T-cell (primary cell): ENCODE results near the gene MCM3AP. TPM values are rescaled to one million over a fixed set of nuclear protein-coding genes. Genes with fewer than 3 reads are reported as not detected.
"Not testable (repeated sequence)": the region's sequence is repeated elsewhere in the genome, so short reads cannot be mapped to it uniquely, and the experiment has no call there.

Experiments used
- ATAC-seq, 4 experiments: fragments of 200-7000 bp in 3 of 4; fragments of 150-1000 bp in 1 of 4; cut with Tn5 transposase; replicated peaks in 1 of 4; 1 replicate in 3 of 4; 2 replicates in 1 of 4; pipeline ENCODE4 v1.10.0; 2021; ENCODE audit warnings: moderate library complexity in 3 of 4, mild to moderate bottlenecking in 2 of 4, moderate number of reproducible peaks in 1 of 4
- CTCF ChIA-PET, 2 donors: fragments of 300-600 bp; sonication (Branson Sonifier 250); formaldehyde crosslinking; loops; one replicate each; lab custom pipeline; 2022; ENCODE audit warnings: antibody characterized with exemption in 2 of 2; lab: Charles Lee
- POLR2A ChIA-PET, 2 donors: fragments of 300-600 bp; sonication (Branson Sonifier 250); formaldehyde crosslinking; loops; one replicate each; lab custom pipeline; 2022; ENCODE audit warnings: antibody characterized with exemption in 2 of 2; lab: Charles Lee
- DNase-seq, 35 experiments: peaks; one replicate each; pipeline versions ENCODE4 v3.0.0 to v3.0.0-alpha.2; 2013 to 2023
- H3K27ac ChIP-seq: one replicate; pipeline ENCODE4 v1.5.1; 2013; ENCODE audit warnings: low read length
- H3K27me3 ChIP-seq, 2 experiments: replicated peaks in 1 of 2; 1 replicate in 1 of 2; 2 replicates in 1 of 2; pipeline versions ENCODE4 v1.6.1 to v1.7.0; 2013; ENCODE audit warnings: low read length in 1 of 2, mixed read lengths in 1 of 2; ENCODE audit not compliant: control insufficient read depth in 2 of 2, insufficient read depth in 2 of 2; ENCODE audit errors: extremely low read depth in 1 of 2
- H3K36me3 ChIP-seq, 2 donors: 1 replicate in 1 of 2; 2 replicates in 1 of 2; pipeline versions ENCODE4 v1.6.1 to v1.7.0; 2013; ENCODE audit warnings: low read length in 1 of 2; ENCODE audit not compliant: control insufficient read depth in 2 of 2, insufficient read depth in 1 of 2; ENCODE audit errors: extremely low read depth in 1 of 2
- H3K4me1 ChIP-seq, 2 experiments: 1 replicate in 1 of 2; 2 replicates in 1 of 2; pipeline versions ENCODE4 v1.6.1 to v1.7.0; 2013; ENCODE audit warnings: low read length in 2 of 2, mixed read lengths in 1 of 2; ENCODE audit not compliant: insufficient read depth in 2 of 2, control insufficient read depth in 1 of 2; ENCODE audit errors: extremely low read depth in 1 of 2
- H3K4me3 ChIP-seq, 2 donors: 1 replicate in 1 of 2; 2 replicates in 1 of 2; pipeline versions ENCODE4 v1.5.1 to v1.7.0; 2013; ENCODE audit warnings: mild to moderate bottlenecking in 2 of 2, low read length in 1 of 2, moderate library complexity in 1 of 2; ENCODE audit not compliant: control insufficient read depth in 1 of 2; ENCODE audit errors: extremely low read depth in 1 of 2
- H3K9me3 ChIP-seq: 2 replicates; pipeline ENCODE4 v1.7.0; 2013
- H3K27ac Mint-ChIP-seq, 2 donors: one replicate each; pipeline ENCODE4 v1.8.0; 2020 to 2021; ENCODE audit warnings: mild to moderate bottlenecking in 2 of 2, mixed read lengths in 2 of 2
- H3K27me3 Mint-ChIP-seq, 2 donors: one replicate each; pipeline ENCODE4 v1.8.0; 2021 to 2022; ENCODE audit warnings: mixed read lengths in 2 of 2
- H3K36me3 Mint-ChIP-seq: one replicate; pipeline ENCODE4 v1.8.0; 2021; ENCODE audit warnings: mixed read lengths
- H3K4me1 Mint-ChIP-seq, 3 donors: one replicate each; pipeline ENCODE4 v1.8.0; 2020 to 2022; ENCODE audit warnings: mixed read lengths in 3 of 3, mild to moderate bottlenecking in 1 of 3
- H3K4me3 Mint-ChIP-seq, 3 donors: one replicate each; pipeline ENCODE4 v1.8.0; 2020 to 2022; ENCODE audit warnings: mild to moderate bottlenecking in 3 of 3, mixed read lengths in 3 of 3, moderate library complexity in 3 of 3
- H3K9me3 Mint-ChIP-seq, 3 donors: one replicate each; pipeline ENCODE4 v1.8.0; 2020 to 2022; ENCODE audit warnings: mixed read lengths in 3 of 3
- WGBS: methylation state at CpG from one replicate; pipeline ENCODE4 v1.1.5; 2013; ENCODE audit warnings: missing lambda C conversion rate; ENCODE audit not compliant: insufficient coverage; 5-methylcytosine and 5-hydroxymethylcytosine counted together
- total RNA-seq, 35 experiments: library from RNA in 6 of 35; stranded (reverse) in 6 of 35; fragments of 120-200 nt in 1 of 35; gene quantifications; one replicate each; pipeline versions ENCODE4 v1.2.1 to v1.2.4 and lab custom pipeline; 2013 to 2026

Gene MCM3AP
- total RNA-seq, 5 donors from 2014 or later (not counting 1 experiment from before 2014, with no cell fraction given), result 126 to 180 (median 166) TPM

DNA sequence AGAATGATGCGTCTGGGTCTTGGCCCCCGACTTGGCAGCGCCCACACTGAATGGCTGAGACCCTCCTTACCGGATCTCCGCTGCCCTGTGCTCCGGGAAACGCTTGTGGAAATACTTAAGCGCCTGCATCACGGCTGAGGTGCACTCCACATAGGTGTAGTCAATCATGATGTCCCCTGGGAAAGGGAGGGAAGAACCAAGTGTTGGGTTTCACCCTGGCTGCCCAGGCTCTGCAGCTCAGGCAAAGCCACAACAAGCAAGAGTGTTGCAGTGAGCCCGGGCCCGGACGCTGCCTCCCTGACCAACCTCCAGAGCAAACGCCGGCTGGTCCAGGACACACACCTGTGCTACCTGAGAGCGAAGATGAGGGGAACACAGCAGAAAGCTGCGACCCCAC, 79.6 kb downstream of the MCM3AP start:
- no peak overlapping the region for H3K27ac ChIP-seq
- DNase-seq (no peak), ATAC-seq (no peak)
- 98% methylated on average over 12 of the region's 16 CpGs for WGBS
- POLR2A ChIA-PET, result no interaction called here
- H3K4me1 ChIP-seq, result no peaks in the 10 kb centered on the region
- Mint-ChIP-seq H3K9me3 (no peaks in the 10 kb centered on the region), H3K27ac (no peak overlapping the region), H3K27me3 (no peaks in the 10 kb centered on the region), H3K4me3 (no peak overlapping the region), H3K4me1 (peaks cover 0 to 2% (median 0%) of the 10 kb centered on the region in 3 donors), H3K36me3 (peaks cover 39% of the 10 kb centered on the region)
- CTCF ChIA-PET, result no interaction called here
- H3K36me3 ChIP-seq, result peaks cover 26 to 33% of the 10 kb centered on the region in 2 donors
- H3K9me3 ChIP-seq, result no peaks in the 10 kb centered on the region
- no peak overlapping the region for H3K4me3 ChIP-seq
- no peaks in the 10 kb centered on the region for H3K27me3 ChIP-seq

- no peak overlapping the region for H3K4me3 Mint-ChIP-seq
- H3K4me1 Mint-ChIP-seq, result peaks cover 0 to 2% (median 0%) of the 10 kb centered on the region in 3 donors
- ATAC-seq, result no peak
- no peak for DNase-seq
- no peaks in the 10 kb centered on the region for H3K9me3 Mint-ChIP-seq
- H3K27ac Mint-ChIP-seq, result no peak overlapping the region
- WGBS, result 91% methylated on average over 10 of the region's 18 CpGs
- Histone ChIP-seq H3K36me3 (peaks cover 24 to 36% of the 10 kb centered on the region in 2 donors), H3K27ac (no peak overlapping the region), H3K4me1 (no peaks in the 10 kb centered on the region), H3K27me3 (no peaks in the 10 kb centered on the region), H3K9me3 (no peaks in the 10 kb centered on the region), H3K4me3 (no peak overlapping the region)
- ChIA-PET CTCF (no interaction called here), POLR2A (no interaction called here)
- no peaks in the 10 kb centered on the region for H3K27me3 Mint-ChIP-seq
- H3K36me3 Mint-ChIP-seq, result peaks cover 42% of the 10 kb centered on the region
These were observed 80.2 kb downstream of the MCM3AP start for GRCh38 chr21:46205166-46205565.

DNA sequence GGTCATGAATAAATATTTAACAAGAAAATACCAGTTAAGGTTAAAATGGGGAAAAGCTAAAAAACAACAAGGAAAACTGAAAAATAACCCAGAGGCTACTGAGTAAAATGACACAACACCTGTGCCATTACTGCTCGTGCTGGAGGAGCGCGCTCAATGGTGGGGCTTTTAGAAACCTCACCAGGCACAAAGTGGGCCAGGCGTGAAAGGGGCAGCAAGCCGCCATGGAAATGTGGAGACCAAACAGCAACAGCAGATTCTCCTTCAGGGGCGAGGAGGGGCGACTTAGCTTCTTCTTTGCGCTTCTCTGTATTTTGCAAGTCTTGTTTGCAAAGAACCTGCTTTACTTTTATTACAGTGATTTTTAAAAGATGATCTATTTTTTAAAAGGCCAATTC, 82.2 kb downstream of the MCM3AP start:
- Histone ChIP-seq H3K4me1 (no peaks in the 10 kb centered on the region), H3K27ac (no peak overlapping the region), H3K36me3 (peaks cover 26 to 36% of the 10 kb centered on the region in 2 donors), H3K4me3 (no peak overlapping the region), H3K9me3 (no peaks in the 10 kb centered on the region), H3K27me3 (no peaks in the 10 kb centered on the region)
- Mint-ChIP-seq H3K9me3 (no peaks in the 10 kb centered on the region), H3K27me3 (no peaks in the 10 kb centered on the region), H3K27ac (peak overlapping the region in 1 of 2 donors; percentile 52), H3K4me3 (no peak overlapping the region), H3K4me1 (peaks cover 0 to 2% (median 0%) of the 10 kb centered on the region in 3 donors), H3K36me3 (peaks cover 56% of the 10 kb centered on the region)
- no peak for ATAC-seq
- ChIA-PET POLR2A (no interaction called here), CTCF (no interaction called here)
- no peak for DNase-seq
- WGBS, result 95% methylated on average over 5 of the region's 8 CpGs

- ChIA-PET CTCF (no interaction called here), POLR2A (no interaction called here)
- H3K4me3 ChIP-seq, result no peak overlapping the region
- DNase-seq (peak in 1 of 35 experiments; percentile 8), ATAC-seq (no peak)
- no peaks in the 10 kb centered on the region for H3K27me3 Mint-ChIP-seq
- H3K27ac Mint-ChIP-seq, result peak overlapping the region in 1 of 2 donors; percentile 52
- H3K27ac ChIP-seq, result no peak overlapping the region
- H3K9me3 Mint-ChIP-seq, result no peaks in the 10 kb centered on the region
- peaks cover 0 to 2% (median 0%) of the 10 kb centered on the region in 3 donors for H3K4me1 Mint-ChIP-seq
- no peaks in the 10 kb centered on the region for H3K9me3 ChIP-seq
- 92% methylated on average over 5 of the region's 6 CpGs for WGBS
- H3K36me3 ChIP-seq, result peaks cover 21 to 35% of the 10 kb centered on the region in 2 donors
- H3K36me3 Mint-ChIP-seq, result peaks cover 54% of the 10 kb centered on the region
- H3K4me1 ChIP-seq, result no peaks in the 10 kb centered on the region
- no peak overlapping the region for H3K4me3 Mint-ChIP-seq
- no peaks in the 10 kb centered on the region for H3K27me3 ChIP-seq
These were observed 82.7 kb downstream of the MCM3AP start for GRCh38 chr21:46202592-46203202.

GRCh38 chr21:46200877-46201803, 84.3 kb downstream of the MCM3AP start:
- POLR2A ChIA-PET, H3K4me3 ChIP-seq, H3K4me1 Mint-ChIP-seq, H3K9me3 ChIP-seq, H3K4me1 ChIP-seq, H3K4me3 Mint-ChIP-seq, H3K27ac Mint-ChIP-seq, DNase-seq, H3K27ac ChIP-seq, H3K27me3 ChIP-seq, CTCF ChIA-PET, H3K27me3 Mint-ChIP-seq, ATAC-seq, H3K9me3 Mint-ChIP-seq: not testable (repeated sequence)
- peaks cover 60% of the 10 kb centered on the region for H3K36me3 Mint-ChIP-seq
- WGBS, result no CpG with 5 or more reads among the region's 8 CpGs
- H3K36me3 ChIP-seq, result peaks cover 14 to 32% of the 10 kb centered on the region in 2 donors

DNA sequence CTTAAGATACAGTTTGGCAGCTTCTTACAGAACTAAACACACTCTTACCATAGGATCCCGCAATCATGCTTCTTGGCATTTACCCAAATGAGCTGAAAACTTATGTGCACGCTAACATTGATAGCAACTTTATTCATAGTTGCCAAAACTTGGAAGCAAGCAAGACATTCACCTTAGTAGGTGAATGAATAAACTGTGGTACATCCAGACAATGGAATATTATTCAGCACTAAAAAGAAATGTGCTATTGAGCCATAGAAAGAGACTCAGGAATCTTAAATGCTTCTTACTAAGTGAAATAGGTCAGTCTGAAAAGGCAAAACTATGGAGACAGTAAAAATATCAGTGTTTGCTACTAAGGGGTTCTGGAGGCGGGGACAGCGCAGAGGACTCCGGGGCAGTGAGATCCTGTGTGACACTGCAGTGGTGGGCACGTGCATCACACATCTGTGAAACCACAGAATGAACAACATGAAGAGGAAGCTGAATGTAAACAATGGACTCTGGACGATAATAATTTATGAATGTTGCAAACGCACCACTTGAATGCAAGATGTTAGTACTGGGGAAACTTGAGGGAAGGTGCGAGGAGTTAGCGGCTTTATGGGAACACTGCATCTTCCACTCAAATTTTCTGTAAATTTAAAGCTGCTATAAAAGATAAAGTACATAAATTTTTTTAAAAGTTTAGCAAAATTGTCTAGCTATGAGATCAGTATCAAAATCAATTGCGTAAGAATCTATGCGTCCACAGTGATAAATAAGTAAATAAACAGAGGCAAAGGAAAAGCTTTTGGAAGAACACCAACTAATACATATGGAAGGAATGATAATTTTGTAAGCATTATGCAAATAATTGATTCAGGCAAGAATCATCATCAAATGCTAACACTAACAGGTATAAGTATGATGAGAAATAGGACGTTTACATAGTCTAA, 85.7 kb downstream of the MCM3AP start:
- ATAC-seq (no peak), DNase-seq (no peak)
- 79% methylated on average over 5 of the region's 13 CpGs for WGBS
- ChIA-PET POLR2A (no interaction called here), CTCF (no interaction called here)
- peaks cover 19 to 37% of the 10 kb centered on the region in 2 donors for H3K36me3 ChIP-seq
- no peaks in the 10 kb centered on the region for H3K27me3 ChIP-seq
- Mint-ChIP-seq H3K4me3 (no peak overlapping the region), H3K4me1 (peaks cover 0 to 2% (median 0%) of the 10 kb centered on the region in 3 donors), H3K36me3 (peaks cover 51% of the 10 kb centered on the region), H3K9me3 (no peaks in the 10 kb centered on the region), H3K27ac (no peak overlapping the region), H3K27me3 (no peaks in the 10 kb centered on the region)
- H3K9me3 ChIP-seq, result no peaks in the 10 kb centered on the region
- H3K4me1 ChIP-seq, result no peaks in the 10 kb centered on the region
- no peak overlapping the region for H3K27ac ChIP-seq
- H3K4me3 ChIP-seq, result no peak overlapping the region
